K562 (cell line): ENCODE measurements around the gene N4BP3. TPM values are rescaled to one million over a fixed set of nuclear protein-coding genes. Genes with fewer than 3 reads are reported as not detected.
A peak's percentile ranks its signal among the peaks of the same experiment; 100 is the strongest.

Experiments used
- CBX2 ChIP-seq: fragments of 200-600 bp; sonication (generic); IDR thresholded peaks from one replicate; pipeline ENCODE4 v1.6.1; 2012; ENCODE audit warnings: mild to moderate bottlenecking, low read length, inconsistent platforms; ENCODE audit not compliant: insufficient read depth, poor library complexity, severe bottlenecking
- CSDE1 ChIP-seq, 2 experiments: fragments of 450-650 bp; IDR thresholded peaks; 2 replicates each; pipeline ENCODE4 v1.6.1; 2016; ENCODE audit warnings: mild to moderate bottlenecking in 1 of 2
- ETS2 ChIP-seq: IDR thresholded peaks from 2 replicates; pipeline ENCODE4 v1.6.1; 2016; ENCODE audit warnings: borderline replicate concordance, missing genetic modification characterization, mild to moderate bottlenecking, moderate library complexity, missing compliant biosample characterization; ENCODE audit not compliant: poor library complexity, severe bottlenecking
- FOXP1 ChIP-seq: sonication (generic); formaldehyde crosslinking; IDR thresholded peaks from 2 replicates; pipeline ENCODE4 v1.8.0; 2022; ENCODE audit warnings: mild to moderate bottlenecking, missing genetic modification reagents
- GABPB2 ChIP-seq: fragments of 250-450 bp; sonication (Bioruptor Pico); conservative IDR thresholded peaks from 2 replicates; pipeline ENCODE4 v1.5.1; 2021; ENCODE audit warnings: mild to moderate bottlenecking
- HMG20B ChIP-seq: fragments of 250-450 bp; sonication (Bioruptor Pico); IDR thresholded peaks from 2 replicates; pipeline ENCODE4 v1.5.0; 2021; ENCODE audit warnings: mild to moderate bottlenecking
- KAT2B ChIP-seq: IDR thresholded peaks from one replicate; pipeline ENCODE4 v1.6.1; 2012; ENCODE audit warnings: low read depth, mild to moderate bottlenecking, control low read depth, inconsistent platforms, low read length, moderate library complexity
- MAFK ChIP-seq: IDR thresholded peaks from 2 replicates; pipeline ENCODE4 v1.6.1; 2011; ENCODE audit warnings: low read length, improper control_type of control experiment
- MYBL2 ChIP-seq, 2 experiments: fragments of 450-650 bp in 1 of 2; sonication (generic) in 1 of 2; formaldehyde crosslinking in 1 of 2; IDR thresholded peaks; 2 replicates each; pipeline versions ENCODE4 v1.6.1 to v1.8.1; 2017 to 2022; ENCODE audit warnings: borderline replicate concordance in 1 of 2, inconsistent platforms in 1 of 2, low read depth in 1 of 2, mild to moderate bottlenecking in 1 of 2, missing genetic modification reagents in 1 of 2, moderate library complexity in 1 of 2
- NUFIP1 ChIP-seq: fragments of 450-650 bp; IDR thresholded peaks from 2 replicates; pipeline ENCODE4 v1.6.1; 2018; ENCODE audit not compliant: partially characterized antibody
- PCBP2 ChIP-seq: fragments of 200-400 bp; formaldehyde crosslinking; IDR thresholded peaks from 2 replicates; pipeline ENCODE4 v1.6.1; 2018; ENCODE audit warnings: low read length, low read depth, mild to moderate bottlenecking, moderate library complexity; ENCODE audit not compliant: poor library complexity, severe bottlenecking
- SAFB2 ChIP-seq: fragments of 200-400 bp; formaldehyde crosslinking; IDR thresholded peaks from 2 replicates; pipeline ENCODE4 v1.6.1; 2018; ENCODE audit warnings: borderline replicate concordance, low read length, low read depth, moderate library complexity; ENCODE audit not compliant: severe bottlenecking
- SMAD3 ChIP-seq: fragments of 450-650 bp; formaldehyde crosslinking; conservative IDR thresholded peaks from 2 replicates; pipeline ENCODE4 v1.4.0; 2020; ENCODE audit warnings: mild to moderate bottlenecking
- ZNF41 ChIP-seq: fragments of 250-450 bp; sonication (Bioruptor Pico); conservative IDR thresholded peaks from 2 replicates; pipeline ENCODE4 v1.4.0; 2020; ENCODE audit warnings: mild to moderate bottlenecking
- ZNF77 ChIP-seq: fragments of 250-450 bp; sonication (Bioruptor Pico); IDR thresholded peaks from 2 replicates; pipeline ENCODE4 v1.5.0; 2020
- polyA plus RNA-seq, 8 experiments: library from polyadenylated mRNA; depleted of rRNA in 4 of 8; stranded (reverse) in 5 of 8; unstranded in 3 of 8; fragments of >200 nt; fragmentation: Nextera tagmentation in 2 of 8; fragmentation: Illumina TruSeq in 1 of 8; extraction: Ambion mirVana in 2 of 8; extraction: Trizol in 1 of 8; gene quantifications; 2 replicates each; pipeline versions ENCODE4 v1.2.1 to v1.2.3, GENCODE V29; 2011 to 2014; ENCODE audit warnings: inconsistent platforms in 1 of 8, missing spikeins in 1 of 8
- total RNA-seq, 7 experiments: library from RNA; depleted of rRNA in 6 of 7; stranded (reverse); fragments of >200 nt in 6 of 7; fragmentation: Illumina TruSeq in 2 of 7; extraction: Trizol in 2 of 7; gene quantifications; 2 replicates each; pipeline versions ENCODE4 v1.2.1 to v1.2.3, GENCODE V29; 2011 to 2021; ENCODE audit warnings: low replicate concordance in 1 of 7
- TF ChIP-seq, protein P1 (sequence below): fragments of 250-450 bp; sonication (Bioruptor Pico); IDR thresholded peaks from 2 replicates; pipeline ENCODE4 v1.4.0; 2020; ENCODE audit warnings: mild to moderate bottlenecking, moderate library complexity
- TF ChIP-seq, protein P2 (sequence below), 2 experiments: fragments of 450-650 bp in 1 of 2; sonication (generic) in 1 of 2; formaldehyde crosslinking in 1 of 2; IDR thresholded peaks in 1 of 2; conservative IDR thresholded peaks in 1 of 2; 2 replicates each; pipeline versions ENCODE4 v1.6.1 to v1.8.1; 2016 to 2023; ENCODE audit warnings: mild to moderate bottlenecking in 2 of 2, moderate library complexity in 2 of 2, inconsistent platforms in 1 of 2, missing genetic modification reagents in 1 of 2
- TF ChIP-seq, protein P3 (sequence below), 2 experiments: fragments of 450-650 bp; conservative IDR thresholded peaks; 2 replicates each; pipeline ENCODE4 v1.6.1; 2017; ENCODE audit warnings: mild to moderate bottlenecking in 2 of 2, moderate library complexity in 2 of 2
- TF ChIP-seq, protein P4 (sequence below): fragments of 450-650 bp; IDR thresholded peaks from one replicate; pipeline ENCODE4 v1.6.1; 2018; ENCODE audit warnings: mild to moderate bottlenecking, moderate library complexity; ENCODE audit not compliant: partially characterized antibody

N4BP3 gene
- total and polyA plus RNA-seq, 9 of the 15 experiments (the other 6 are each of a cell fraction or from before 2014, with no cell fraction given): 0.06 to 7.0 (median 2.4) TPM

DNA sequence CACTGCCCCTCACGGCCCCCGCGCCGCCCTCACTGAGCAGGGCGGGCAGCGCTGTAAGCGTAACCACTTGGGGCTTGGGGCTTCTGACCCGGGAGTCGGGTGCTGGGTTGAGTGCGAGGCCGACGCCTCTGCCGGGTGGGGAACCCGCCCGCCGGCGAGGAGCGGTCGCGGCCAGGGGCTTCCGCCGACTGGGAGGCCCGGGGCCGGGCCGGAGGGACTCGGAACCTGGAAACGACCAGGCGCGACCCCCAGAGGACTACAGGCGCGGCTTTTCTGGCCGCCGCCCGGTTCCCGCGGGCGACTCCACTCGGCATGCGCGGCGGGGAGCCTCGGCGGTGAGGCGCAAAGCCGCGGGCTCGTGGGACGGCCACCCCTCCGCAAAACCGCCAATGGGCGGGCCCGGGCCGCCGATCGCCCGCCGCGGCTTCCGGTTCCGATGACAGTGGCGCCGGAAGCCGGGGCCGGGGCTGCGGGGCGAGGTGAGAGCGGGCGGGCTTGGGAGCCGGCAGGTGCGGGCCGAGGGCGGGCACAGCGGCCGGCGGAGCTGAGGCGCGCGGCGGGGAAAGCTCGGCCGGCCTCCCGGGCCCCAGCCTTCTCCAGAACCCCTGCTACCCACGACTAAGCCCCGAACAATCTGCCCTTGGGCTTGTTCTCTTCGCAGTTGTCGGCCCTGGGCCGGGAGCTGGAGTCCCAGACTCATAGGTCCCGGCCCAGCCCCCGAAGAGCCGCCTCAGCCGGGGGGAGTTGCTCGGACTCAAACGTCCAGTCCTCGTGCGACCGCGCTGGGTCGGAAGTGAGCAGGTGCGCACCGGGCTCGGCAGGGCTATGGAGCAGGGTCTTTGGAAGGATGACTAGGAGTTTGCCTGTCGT, 17.5 kb downstream of the N4BP3 start, which contains the start of gene RMND5B (continued):
- TF ChIP-seq CBX2: no peak
- TF ChIP-seq, protein P1, sequence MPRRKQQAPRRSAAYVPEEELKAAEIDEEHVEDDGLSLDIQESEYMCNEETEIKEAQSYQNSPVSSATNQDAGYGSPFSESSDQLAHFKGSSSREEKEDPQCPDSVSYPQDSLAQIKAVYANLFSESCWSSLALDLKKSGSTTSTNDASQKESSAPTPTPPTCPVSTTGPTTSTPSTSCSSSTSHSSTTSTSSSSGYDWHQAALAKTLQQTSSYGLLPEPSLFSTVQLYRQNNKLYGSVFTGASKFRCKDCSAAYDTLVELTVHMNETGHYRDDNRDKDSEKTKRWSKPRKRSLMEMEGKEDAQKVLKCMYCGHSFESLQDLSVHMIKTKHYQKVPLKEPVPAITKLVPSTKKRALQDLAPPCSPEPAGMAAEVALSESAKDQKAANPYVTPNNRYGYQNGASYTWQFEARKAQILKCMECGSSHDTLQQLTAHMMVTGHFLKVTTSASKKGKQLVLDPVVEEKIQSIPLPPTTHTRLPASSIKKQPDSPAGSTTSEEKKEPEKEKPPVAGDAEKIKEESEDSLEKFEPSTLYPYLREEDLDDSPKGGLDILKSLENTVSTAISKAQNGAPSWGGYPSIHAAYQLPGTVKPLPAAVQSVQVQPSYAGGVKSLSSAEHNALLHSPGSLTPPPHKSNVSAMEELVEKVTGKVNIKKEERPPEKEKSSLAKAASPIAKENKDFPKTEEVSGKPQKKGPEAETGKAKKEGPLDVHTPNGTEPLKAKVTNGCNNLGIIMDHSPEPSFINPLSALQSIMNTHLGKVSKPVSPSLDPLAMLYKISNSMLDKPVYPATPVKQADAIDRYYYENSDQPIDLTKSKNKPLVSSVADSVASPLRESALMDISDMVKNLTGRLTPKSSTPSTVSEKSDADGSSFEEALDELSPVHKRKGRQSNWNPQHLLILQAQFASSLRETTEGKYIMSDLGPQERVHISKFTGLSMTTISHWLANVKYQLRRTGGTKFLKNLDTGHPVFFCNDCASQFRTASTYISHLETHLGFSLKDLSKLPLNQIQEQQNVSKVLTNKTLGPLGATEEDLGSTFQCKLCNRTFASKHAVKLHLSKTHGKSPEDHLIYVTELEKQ (CRISPR knock-in tag): no peak
- no peak for TF ChIP-seq SMAD3 (CRISPR knock-in tag)
- TF ChIP-seq MYBL2 (IDR thresholded peaks at IDR 0.05; ENCODE audit: low read depth): no peak
- no peak for TF ChIP-seq MYBL2 (CRISPR knock-in tag; IDR thresholded peaks at IDR 0.05; ENCODE audit: borderline replicate concordance)
- TF ChIP-seq GABPB2 (CRISPR knock-in tag): no peak
- TF ChIP-seq, protein P2, sequence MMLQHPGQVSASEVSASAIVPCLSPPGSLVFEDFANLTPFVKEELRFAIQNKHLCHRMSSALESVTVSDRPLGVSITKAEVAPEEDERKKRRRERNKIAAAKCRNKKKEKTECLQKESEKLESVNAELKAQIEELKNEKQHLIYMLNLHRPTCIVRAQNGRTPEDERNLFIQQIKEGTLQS (IDR thresholded peaks at IDR 0.05): no peak
- TF ChIP-seq, protein P2 (CRISPR knock-in tag; conservative IDR thresholded peaks at IDR 0.05): no peak
- no peak for TF ChIP-seq SAFB2
- TF ChIP-seq ETS2 (tag): no peak
- no peak for TF ChIP-seq ZNF77 (CRISPR knock-in tag)
- TF ChIP-seq CSDE1 (IDR thresholded peaks at IDR 0.05): no peak
- TF ChIP-seq HMG20B (CRISPR knock-in tag): no peak
- no peak for TF ChIP-seq MAFK
- TF ChIP-seq FOXP1: no peak
- no peak for TF ChIP-seq PCBP2
- TF ChIP-seq, protein P3, sequence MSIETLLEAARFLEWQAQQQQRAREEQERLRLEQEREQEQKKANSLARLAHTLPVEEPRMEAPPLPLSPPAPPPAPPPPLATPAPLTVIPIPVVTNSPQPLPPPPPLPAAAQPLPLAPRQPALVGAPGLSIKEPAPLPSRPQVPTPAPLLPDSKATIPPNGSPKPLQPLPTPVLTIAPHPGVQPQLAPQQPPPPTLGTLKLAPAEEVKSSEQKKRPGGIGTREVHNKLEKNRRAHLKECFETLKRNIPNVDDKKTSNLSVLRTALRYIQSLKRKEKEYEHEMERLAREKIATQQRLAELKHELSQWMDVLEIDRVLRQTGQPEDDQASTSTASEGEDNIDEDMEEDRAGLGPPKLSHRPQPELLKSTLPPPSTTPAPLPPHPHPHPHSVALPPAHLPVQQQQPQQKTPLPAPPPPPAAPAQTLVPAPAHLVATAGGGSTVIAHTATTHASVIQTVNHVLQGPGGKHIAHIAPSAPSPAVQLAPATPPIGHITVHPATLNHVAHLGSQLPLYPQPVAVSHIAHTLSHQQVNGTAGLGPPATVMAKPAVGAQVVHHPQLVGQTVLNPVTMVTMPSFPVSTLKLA (conservative IDR thresholded peaks at IDR 0.05): peak; percentile 71 to 86
- TF ChIP-seq, protein P4, sequence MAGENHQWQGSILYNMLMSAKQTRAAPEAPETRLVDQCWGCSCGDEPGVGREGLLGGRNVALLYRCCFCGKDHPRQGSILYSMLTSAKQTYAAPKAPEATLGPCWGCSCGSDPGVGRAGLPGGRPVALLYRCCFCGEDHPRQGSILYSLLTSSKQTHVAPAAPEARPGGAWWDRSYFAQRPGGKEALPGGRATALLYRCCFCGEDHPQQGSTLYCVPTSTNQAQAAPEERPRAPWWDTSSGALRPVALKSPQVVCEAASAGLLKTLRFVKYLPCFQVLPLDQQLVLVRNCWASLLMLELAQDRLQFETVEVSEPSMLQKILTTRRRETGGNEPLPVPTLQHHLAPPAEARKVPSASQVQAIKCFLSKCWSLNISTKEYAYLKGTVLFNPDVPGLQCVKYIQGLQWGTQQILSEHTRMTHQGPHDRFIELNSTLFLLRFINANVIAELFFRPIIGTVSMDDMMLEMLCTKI: no peak
- no peak for TF ChIP-seq ZNF41
- TF ChIP-seq NUFIP1: peak; percentile 54
- TF ChIP-seq KAT2B: no peak
